HepG2 (cell line): ENCODE results near the gene TEDC1. TPM values are rescaled to one million over a fixed set of nuclear protein-coding genes. Genes with fewer than 3 reads are reported as not detected.

Experiments
- ADNP ChIP-seq: sonication (generic); formaldehyde crosslinking; IDR thresholded peaks from 2 replicates; pipeline ENCODE4 v1.4.0; 2020; ENCODE audit warnings: missing genetic modification reagents
- HNF4A ChIP-seq: sonication (generic); formaldehyde crosslinking; IDR thresholded peaks from 2 replicates; pipeline ENCODE4 v1.4.0; 2020; ENCODE audit warnings: missing genetic modification reagents
- MED1 ChIP-seq: sonication (generic); formaldehyde crosslinking; IDR thresholded peaks from 2 replicates; pipeline ENCODE4 v1.4.0; 2020; ENCODE audit warnings: missing genetic modification reagents
- NR2F1 ChIP-seq, 2 experiments: fragments of 450-650 bp in 1 of 2; formaldehyde crosslinking in 1 of 2; IDR thresholded peaks; 2 replicates each; pipeline versions ENCODE4 v1.5.0 to v1.6.1; 2016 to 2020; ENCODE audit warnings: mild to moderate bottlenecking in 1 of 2, missing compliant biosample characterization in 1 of 2, missing genetic modification reagents in 1 of 2, moderate library complexity in 1 of 2
- RCOR2 ChIP-seq: IDR thresholded peaks from 2 replicates; pipeline ENCODE4 v1.6.1; 2016; ENCODE audit warnings: missing biosample characterization, missing genetic modification reagents
- ZMAT3 ChIP-seq: sonication (generic); formaldehyde crosslinking; conservative IDR thresholded peaks from 2 replicates; pipeline ENCODE4 v1.7.0; 2021; ENCODE audit warnings: missing genetic modification reagents
- polyA plus RNA-seq, 8 experiments: library from polyadenylated mRNA; depleted of rRNA in 3 of 8; stranded (reverse) in 7 of 8; unstranded in 1 of 8; fragments of >200 nt; fragmentation: Illumina TruSeq in 4 of 8; extraction: Trizol in 4 of 8; gene quantifications; 2 replicates each; pipeline versions ENCODE4 v1.2.1 to v1.2.3, GENCODE V29; 2011 to 2016; ENCODE audit warnings: low read depth in 4 of 8, missing spikeins in 1 of 8, mixed read lengths in 1 of 8; ENCODE audit not compliant: insufficient read depth in 1 of 8
- total RNA-seq, 5 experiments: library from RNA; depleted of rRNA; stranded (reverse); fragments of >200 nt; fragmentation: Illumina TruSeq; extraction: Trizol; gene quantifications; 2 replicates each; pipeline ENCODE4 v1.2.3, GENCODE V29; 2016; ENCODE audit warnings: low read depth in 1 of 5
- TF ChIP-seq, protein P1 (sequence below): sonication (generic); formaldehyde crosslinking; IDR thresholded peaks from 2 replicates; pipeline ENCODE4 v1.5.0; 2020; ENCODE audit warnings: mild to moderate bottlenecking, missing genetic modification reagents, borderline replicate concordance
- TF ChIP-seq, protein P2 (sequence below): sonication (generic); formaldehyde crosslinking; IDR thresholded peaks from 2 replicates; pipeline ENCODE4 v1.9.0; 2021; ENCODE audit warnings: mild to moderate bottlenecking, missing genetic modification reagents
- TF ChIP-seq, protein P3 (sequence below): sonication (generic); formaldehyde crosslinking; IDR thresholded peaks from 2 replicates; pipeline ENCODE4 v1.4.0; 2020; ENCODE audit warnings: missing genetic modification reagents, borderline replicate concordance

TEDC1 gene
- total and polyA plus RNA-seq, 2 of the 13 experiments (the other 11 are each of a cell fraction or from before 2014, with no cell fraction given), result 5.7 to 27.4 TPM

DNA sequence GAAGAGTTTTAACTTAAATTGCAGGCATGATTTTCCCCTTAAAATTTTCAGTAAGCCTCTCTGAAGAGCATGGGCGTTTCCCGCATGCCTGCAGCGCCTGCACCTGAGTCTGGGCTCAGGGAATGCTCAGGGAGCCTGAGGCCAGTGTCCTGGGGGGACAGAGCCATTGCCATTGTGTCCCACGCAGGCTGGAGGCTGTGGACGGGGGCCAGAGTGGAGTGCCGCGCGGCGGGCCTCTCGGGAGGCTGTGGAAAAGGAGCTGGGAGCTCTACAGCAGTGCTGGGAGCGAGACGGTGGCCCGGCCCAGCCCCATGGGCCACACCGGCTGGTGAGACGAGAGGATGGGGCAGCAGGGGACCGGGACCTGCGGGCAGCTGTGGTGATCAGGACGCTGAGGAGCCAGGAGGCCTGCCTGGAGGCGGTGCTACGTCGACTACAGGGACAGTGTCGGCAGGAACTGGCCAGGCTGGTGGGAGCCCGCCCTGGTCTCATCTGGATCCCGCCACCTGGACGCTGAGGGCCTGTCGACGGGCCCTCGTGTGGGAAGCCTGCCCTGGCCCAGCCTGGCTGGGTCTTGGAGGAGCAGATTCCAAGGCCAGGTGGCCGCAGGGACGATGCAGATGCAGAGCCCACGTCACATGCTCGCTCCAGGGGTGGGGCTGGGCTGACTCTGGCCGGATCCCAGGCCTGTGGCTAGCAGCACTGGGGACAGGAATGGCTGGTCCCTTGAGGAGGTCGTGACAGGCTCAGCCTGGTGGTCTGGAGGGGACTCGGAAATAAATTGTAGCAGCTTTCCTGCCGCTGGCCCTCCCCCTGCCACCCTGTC is 7.6 kb downstream of the TEDC1 start (continued):
- TF ChIP-seq, protein P1, sequence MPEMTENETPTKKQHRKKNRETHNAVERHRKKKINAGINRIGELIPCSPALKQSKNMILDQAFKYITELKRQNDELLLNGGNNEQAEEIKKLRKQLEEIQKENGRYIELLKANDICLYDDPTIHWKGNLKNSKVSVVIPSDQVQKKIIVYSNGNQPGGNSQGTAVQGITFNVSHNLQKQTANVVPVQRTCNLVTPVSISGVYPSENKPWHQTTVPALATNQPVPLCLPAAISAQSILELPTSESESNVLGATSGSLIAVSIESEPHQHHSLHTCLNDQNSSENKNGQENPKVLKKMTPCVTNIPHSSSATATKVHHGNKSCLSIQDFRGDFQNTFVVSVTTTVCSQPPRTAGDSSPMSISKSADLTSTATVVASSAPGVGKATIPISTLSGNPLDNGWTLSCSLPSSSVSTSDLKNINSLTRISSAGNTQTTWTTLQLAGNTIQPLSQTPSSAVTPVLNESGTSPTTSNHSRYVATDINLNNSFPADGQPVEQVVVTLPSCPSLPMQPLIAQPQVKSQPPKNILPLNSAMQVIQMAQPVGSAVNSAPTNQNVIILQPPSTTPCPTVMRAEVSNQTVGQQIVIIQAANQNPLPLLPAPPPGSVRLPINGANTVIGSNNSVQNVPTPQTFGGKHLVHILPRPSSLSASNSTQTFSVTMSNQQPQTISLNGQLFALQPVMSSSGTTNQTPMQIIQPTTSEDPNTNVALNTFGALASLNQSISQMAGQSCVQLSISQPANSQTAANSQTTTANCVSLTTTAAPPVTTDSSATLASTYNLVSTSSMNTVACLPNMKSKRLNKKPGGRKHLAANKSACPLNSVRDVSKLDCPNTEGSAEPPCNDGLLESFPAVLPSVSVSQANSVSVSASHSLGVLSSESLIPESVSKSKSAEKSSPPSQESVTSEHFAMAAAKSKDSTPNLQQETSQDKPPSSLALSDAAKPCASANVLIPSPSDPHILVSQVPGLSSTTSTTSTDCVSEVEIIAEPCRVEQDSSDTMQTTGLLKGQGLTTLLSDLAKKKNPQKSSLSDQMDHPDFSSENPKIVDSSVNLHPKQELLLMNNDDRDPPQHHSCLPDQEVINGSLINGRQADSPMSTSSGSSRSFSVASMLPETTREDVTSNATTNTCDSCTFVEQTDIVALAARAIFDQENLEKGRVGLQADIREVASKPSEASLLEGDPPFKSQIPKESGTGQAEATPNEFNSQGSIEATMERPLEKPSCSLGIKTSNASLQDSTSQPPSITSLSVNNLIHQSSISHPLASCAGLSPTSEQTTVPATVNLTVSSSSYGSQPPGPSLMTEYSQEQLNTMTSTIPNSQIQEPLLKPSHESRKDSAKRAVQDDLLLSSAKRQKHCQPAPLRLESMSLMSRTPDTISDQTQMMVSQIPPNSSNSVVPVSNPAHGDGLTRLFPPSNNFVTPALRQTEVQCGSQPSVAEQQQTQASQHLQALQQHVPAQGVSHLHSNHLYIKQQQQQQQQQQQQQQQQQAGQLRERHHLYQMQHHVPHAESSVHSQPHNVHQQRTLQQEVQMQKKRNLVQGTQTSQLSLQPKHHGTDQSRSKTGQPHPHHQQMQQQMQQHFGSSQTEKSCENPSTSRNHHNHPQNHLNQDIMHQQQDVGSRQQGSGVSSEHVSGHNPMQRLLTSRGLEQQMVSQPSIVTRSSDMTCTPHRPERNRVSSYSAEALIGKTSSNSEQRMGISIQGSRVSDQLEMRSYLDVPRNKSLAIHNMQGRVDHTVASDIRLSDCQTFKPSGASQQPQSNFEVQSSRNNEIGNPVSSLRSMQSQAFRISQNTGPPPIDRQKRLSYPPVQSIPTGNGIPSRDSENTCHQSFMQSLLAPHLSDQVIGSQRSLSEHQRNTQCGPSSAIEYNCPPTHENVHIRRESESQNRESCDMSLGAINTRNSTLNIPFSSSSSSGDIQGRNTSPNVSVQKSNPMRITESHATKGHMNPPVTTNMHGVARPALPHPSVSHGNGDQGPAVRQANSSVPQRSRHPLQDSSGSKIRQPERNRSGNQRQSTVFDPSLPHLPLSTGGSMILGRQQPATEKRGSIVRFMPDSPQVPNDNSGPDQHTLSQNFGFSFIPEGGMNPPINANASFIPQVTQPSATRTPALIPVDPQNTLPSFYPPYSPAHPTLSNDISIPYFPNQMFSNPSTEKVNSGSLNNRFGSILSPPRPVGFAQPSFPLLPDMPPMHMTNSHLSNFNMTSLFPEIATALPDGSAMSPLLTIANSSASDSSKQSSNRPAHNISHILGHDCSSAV (CRISPR knock-in tag), result no peak
- TF ChIP-seq HNF4A (no peak), RCOR2 (no peak), ADNP (CRISPR knock-in tag) (0 out of 2 replicates have a peak, but pooled peaks have one; percentile 37), NR2F1 (CRISPR knock-in tag; IDR thresholded peaks at IDR 0.05) (no peak), MED1 (CRISPR knock-in tag) (no peak), ZMAT3 (CRISPR knock-in tag) (0 out of 2 replicates have a peak, but pooled peaks have one; percentile 8)
- TF ChIP-seq, protein P2, sequence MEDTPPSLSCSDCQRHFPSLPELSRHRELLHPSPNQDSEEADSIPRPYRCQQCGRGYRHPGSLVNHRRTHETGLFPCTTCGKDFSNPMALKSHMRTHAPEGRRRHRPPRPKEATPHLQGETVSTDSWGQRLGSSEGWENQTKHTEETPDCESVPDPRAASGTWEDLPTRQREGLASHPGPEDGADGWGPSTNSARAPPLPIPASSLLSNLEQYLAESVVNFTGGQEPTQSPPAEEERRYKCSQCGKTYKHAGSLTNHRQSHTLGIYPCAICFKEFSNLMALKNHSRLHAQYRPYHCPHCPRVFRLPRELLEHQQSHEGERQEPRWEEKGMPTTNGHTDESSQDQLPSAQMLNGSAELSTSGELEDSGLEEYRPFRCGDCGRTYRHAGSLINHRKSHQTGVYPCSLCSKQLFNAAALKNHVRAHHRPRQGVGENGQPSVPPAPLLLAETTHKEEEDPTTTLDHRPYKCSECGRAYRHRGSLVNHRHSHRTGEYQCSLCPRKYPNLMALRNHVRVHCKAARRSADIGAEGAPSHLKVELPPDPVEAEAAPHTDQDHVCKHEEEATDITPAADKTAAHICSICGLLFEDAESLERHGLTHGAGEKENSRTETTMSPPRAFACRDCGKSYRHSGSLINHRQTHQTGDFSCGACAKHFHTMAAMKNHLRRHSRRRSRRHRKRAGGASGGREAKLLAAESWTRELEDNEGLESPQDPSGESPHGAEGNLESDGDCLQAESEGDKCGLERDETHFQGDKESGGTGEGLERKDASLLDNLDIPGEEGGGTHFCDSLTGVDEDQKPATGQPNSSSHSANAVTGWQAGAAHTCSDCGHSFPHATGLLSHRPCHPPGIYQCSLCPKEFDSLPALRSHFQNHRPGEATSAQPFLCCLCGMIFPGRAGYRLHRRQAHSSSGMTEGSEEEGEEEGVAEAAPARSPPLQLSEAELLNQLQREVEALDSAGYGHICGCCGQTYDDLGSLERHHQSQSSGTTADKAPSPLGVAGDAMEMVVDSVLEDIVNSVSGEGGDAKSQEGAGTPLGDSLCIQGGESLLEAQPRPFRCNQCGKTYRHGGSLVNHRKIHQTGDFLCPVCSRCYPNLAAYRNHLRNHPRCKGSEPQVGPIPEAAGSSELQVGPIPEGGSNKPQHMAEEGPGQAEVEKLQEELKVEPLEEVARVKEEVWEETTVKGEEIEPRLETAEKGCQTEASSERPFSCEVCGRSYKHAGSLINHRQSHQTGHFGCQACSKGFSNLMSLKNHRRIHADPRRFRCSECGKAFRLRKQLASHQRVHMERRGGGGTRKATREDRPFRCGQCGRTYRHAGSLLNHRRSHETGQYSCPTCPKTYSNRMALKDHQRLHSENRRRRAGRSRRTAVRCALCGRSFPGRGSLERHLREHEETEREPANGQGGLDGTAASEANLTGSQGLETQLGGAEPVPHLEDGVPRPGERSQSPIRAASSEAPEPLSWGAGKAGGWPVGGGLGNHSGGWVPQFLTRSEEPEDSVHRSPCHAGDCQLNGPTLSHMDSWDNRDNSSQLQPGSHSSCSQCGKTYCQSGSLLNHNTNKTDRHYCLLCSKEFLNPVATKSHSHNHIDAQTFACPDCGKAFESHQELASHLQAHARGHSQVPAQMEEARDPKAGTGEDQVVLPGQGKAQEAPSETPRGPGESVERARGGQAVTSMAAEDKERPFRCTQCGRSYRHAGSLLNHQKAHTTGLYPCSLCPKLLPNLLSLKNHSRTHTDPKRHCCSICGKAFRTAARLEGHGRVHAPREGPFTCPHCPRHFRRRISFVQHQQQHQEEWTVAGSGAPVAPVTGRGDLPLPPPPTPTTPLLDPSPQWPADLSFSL (CRISPR knock-in tag), result no peak
- TF ChIP-seq, protein P3, sequence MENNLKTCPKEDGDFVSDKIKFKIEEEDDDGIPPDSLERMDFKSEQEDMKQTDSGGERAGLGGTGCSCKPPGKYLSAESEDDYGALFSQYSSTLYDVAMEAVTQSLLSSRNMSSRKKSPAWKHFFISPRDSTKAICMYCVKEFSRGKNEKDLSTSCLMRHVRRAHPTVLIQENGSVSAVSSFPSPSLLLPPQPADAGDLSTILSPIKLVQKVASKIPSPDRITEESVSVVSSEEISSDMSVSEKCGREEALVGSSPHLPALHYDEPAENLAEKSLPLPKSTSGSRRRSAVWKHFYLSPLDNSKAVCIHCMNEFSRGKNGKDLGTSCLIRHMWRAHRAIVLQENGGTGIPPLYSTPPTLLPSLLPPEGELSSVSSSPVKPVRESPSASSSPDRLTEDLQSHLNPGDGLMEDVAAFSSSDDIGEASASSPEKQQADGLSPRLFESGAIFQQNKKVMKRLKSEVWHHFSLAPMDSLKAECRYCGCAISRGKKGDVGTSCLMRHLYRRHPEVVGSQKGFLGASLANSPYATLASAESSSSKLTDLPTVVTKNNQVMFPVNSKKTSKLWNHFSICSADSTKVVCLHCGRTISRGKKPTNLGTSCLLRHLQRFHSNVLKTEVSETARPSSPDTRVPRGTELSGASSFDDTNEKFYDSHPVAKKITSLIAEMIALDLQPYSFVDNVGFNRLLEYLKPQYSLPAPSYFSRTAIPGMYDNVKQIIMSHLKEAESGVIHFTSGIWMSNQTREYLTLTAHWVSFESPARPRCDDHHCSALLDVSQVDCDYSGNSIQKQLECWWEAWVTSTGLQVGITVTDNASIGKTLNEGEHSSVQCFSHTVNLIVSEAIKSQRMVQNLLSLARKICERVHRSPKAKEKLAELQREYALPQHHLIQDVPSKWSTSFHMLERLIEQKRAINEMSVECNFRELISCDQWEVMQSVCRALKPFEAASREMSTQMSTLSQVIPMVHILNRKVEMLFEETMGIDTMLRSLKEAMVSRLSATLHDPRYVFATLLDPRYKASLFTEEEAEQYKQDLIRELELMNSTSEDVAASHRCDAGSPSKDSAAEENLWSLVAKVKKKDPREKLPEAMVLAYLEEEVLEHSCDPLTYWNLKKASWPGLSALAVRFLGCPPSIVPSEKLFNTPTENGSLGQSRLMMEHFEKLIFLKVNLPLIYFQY (CRISPR knock-in tag), result no peak
